Measurements from ENCODE around the gene CEBPB.

- TF ChIP-seq CTCF (IDR thresholded peaks at IDR 0.05) (no peak), POLR2A (IDR thresholded peaks at IDR 0.05) (no peak)
Measured at GRCh38 chr20:50202677-50203076, 12.0 kb downstream of the CEBPB start.

Data from vagina (tissue), 2 donors.